Activated T-cell treated with anti-CD3 and anti-CD28 coated beads for 1 hour (primary cell): ENCODE data around the gene PKMYT1.
A peak's percentile ranks its signal among the peaks of the same experiment; 100 is the strongest.

Experiments used
- DNase-seq: peaks from one replicate; pipeline ENCODE4 v3.0.0-alpha.2; 2020; ENCODE audit warnings: low read depth

Gene PKMYT1

GRCh38 chr16:2996298-2996697, 16.1 kb upstream of the PKMYT1 start:
- no peak for DNase-seq

- DNase-seq: no peak
Measured at GRCh38 chr16:2992383-2993081, 12.3 kb upstream of the PKMYT1 start.

DNA sequence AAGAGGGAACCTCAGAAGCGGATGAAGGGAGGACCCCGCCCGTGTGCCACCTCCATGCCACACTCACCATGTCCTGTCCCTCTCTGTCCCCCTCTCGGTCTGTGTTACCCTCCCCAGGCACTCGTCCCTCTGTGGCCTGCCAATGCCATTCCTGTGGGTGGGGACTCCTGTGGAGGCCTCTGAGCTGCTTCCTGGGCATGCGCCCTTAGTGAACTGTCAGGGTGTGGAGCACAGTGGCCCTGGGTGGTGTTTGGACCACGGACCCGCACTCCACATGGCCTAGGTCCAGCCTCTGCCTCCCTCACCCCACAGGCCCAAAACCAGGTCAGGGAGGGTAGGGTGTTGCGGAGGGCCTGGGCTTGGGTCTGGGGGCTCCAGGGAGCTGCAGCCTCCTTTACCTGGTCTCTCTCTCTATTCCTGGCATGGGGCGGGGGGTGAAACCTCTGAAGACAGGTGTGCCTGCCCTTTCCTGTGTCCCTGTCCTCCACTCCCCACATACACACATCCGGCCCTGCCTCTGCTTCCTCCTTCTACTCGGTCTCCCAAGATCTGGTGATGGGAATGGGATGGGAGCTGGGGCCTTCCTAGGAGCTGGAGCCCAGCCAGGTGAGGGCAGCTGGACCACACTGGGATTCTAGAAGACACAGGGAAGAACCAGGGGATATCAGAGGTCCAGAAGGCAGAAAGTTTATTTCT, 11.5 kb upstream of the PKMYT1 start:
- DNase-seq: no peak

DNA sequence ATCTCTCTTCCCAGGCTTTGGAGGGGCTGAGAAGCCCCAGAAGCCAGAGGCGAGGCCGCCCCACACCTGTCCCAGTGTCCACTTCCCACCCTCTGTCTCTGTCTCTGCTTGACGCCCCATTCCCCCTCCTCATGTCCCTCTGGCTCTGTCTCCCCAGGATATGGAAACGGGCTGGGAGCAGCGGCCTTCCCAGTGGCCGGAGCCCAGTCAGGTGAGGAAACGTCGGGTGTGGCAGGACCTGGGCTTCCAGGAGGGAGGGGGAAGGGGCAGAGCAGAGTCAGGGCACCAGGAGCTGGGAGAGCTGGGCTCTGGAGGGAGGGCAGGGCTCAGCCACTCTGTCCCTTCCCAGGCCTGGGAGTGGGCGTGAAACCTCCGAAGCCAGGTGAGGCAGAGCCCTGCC, 10.6 kb upstream of the PKMYT1 start:
- no peak for DNase-seq

GRCh38 chr16:2988590-2989099, 8.4 kb upstream of the PKMYT1 start:
- no peak for DNase-seq

DNA sequence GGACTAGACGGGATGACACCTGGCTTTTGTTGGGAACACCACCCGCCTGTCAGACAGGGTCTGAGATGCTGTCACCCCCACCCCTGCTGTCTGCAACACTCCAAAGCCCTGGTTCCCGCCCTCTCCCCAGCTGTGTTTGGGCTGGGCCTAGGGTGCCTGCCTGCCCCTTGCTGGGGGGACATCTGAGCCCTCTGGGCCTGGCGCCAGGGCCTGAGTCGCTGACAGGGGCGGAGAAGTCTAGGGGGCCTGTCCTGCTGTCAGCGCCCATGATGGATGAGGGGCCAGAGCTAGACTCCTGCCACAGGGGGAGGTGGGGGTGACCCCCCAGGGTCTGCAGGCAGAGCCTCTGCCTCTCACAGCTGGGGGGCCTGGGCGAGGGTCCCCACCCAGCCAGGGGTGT, 7.6 kb upstream of the PKMYT1 start:
- no peak for DNase-seq

- no peak for DNase-seq
Measured at GRCh38 chr16:2987286-2987685, 7.0 kb upstream of the PKMYT1 start.

GRCh38 chr16:2986623-2987188, 6.5 kb upstream of the PKMYT1 start:
- no peak for DNase-seq

GRCh38 chr16:2985893-2986355, 5.7 kb upstream of the PKMYT1 start:
- no peak for DNase-seq

DNA sequence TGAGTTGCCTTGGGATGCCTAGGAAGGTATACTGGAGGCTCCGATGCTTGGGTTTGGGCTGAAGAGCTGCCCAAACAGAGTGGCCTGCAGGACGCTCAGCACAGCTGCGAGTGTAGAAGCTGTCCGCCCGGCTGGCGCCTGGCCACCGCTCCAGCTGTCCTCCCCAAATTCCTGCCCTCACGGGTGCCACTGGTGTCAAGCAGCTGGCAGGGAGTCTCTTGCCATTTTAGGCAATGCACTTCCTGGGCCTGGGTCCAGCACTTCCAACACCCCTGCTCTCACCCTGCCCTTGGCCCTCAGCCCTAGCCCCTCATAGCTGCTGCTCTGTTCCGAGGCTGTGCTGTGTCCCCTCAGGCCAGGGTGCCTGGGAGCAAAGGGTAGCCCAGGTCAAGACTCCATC, 5.2 kb upstream of the PKMYT1 start:
- DNase-seq: no peak

- DNase-seq: peak; percentile 50
Measured at GRCh38 chr16:2983706-2984136, 3.5 kb upstream of the PKMYT1 start.

DNA sequence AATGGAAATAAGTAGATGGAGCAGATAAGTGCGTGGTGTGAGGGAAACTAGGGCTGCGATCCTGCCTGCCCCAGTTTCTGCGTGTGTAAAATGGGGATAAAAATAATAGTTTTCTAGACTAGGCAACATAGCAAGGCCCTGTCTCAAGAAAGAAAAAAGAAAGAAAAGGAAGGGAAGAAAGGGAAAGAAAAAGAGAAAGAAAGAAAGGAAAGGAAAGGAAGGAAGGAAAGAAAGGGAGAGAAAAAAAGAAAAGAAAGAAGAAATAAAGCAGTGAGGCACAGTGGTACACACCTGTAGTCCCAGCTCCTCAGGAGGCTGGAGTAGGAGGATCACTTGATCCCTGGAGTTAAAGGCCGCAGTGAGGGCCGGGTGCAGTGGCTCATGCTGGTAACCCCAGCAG, 2.2 kb upstream of the PKMYT1 start:
- DNase-seq: no peak

DNA sequence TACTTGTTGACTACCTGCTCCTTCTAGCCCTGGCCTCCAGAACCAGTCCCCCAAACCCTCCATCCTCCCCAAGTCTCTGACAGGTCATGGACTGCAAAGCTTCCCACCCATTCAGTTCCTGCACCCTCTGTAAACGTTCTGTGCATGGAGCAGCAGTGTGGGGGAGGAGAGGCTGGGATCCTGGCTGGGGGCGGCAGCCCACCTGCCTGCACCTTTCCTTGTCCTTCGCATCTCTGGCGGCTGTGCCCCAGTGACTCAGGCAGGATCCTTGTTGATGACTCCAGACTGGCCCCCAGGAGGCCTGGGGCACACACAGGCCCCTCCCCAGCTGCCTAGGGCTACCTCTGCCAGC, 1.6 kb upstream of the PKMYT1 start:
- DNase-seq: no peak

- DNase-seq: no peak
Measured at GRCh38 chr16:2981177-2981898, 1.1 kb upstream of the PKMYT1 start.

- DNase-seq: no peak
Measured at GRCh38 chr16:2979669-2980226, 498 bp downstream of the PKMYT1 start.

GRCh38 chr16:2977440-2977839, 2.8 kb downstream of the PKMYT1 start:
- no peak for DNase-seq

GRCh38 chr16:2976673-2977072, 3.6 kb downstream of the PKMYT1 start:
- no peak for DNase-seq

DNA sequence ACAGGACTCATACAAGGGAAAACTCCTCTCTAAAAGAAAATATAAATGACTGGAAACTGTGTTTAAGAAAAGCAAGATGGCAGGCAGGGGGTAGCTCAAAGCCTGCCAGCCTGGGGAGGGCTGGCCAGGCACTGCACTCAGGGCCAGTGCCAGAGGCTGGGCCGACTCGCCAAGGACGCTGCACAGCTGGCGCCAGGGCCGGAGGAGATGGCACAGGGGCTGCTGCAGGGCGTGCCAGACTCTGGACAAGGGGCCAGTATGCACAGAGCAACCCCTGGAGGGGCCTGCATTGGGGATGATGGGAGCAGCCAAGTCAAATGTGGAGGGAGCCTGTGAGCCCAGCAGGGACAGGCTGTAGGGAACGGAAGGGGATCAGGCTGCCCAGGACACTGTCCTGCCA, 4.0 kb downstream of the PKMYT1 start:
- no peak for DNase-seq

- no peak for DNase-seq
Measured at GRCh38 chr16:2975161-2975795, 5.0 kb downstream of the PKMYT1 start.

DNA sequence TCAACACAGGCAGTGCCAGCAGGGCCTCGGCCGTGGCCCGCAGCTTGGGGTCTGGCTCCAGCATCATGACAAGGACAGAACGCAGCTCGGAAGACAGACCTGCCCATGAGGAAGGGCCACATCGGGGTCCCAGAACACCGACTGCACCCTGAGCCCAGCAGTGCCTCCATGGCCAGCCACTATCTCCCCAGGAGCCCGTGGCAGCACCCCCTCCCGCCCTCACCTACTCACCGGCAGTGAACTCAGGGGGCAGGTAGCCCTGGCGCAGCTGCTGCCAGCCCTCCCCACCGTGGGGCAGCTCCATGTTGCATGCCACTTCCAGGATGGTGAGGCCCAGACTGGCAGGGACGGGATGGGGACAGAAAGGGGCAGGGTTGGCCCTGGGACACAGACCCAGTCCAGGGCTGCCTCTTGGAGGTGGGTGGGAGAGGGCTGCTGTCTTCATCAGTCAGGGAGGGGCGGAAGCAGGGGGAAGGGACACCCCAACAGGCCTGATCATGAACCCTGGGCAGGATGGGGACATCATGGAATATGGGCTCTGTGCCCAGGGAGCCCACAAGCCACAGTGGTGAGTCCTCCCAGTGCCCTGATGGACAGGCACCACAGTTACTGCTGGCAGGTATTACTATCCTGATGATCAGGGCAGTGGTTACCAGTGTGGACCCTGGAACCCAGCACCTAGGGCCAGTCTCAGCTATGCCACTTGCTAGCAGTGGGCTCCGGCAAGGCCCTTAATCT, 5.8 kb downstream of the PKMYT1 start:
- no peak for DNase-seq
